Cardiac septum (tissue), 1 donor: Measurements from ENCODE around the gene CDC42EP1. TPM values are rescaled to one million over a fixed set of nuclear protein-coding genes. Genes with fewer than 3 reads are reported as not detected.
"Not testable (repeated sequence)": the region's sequence is repeated elsewhere in the genome, so short reads cannot be mapped to it uniquely, and the experiment has no call there.

Experiments used
- DNase-seq: peaks from one replicate; pipeline ENCODE4 v3.0.0-alpha.2; 2020; ENCODE audit warnings: low spot score
- intact Hi-C: fragments of 100-400 bp; cut with DNase I; formaldehyde crosslinking; loops from one replicate; pipeline ENCODE4 v1.14.0; 2022
- total RNA-seq: library from RNA; stranded (reverse); fragmentation: NEBNext Ultra II Directional; extraction: Animal tissue kit (Norgen Biotek cat#: 25700); gene quantifications from one replicate; pipeline ENCODE4 v1.2.1, GENCODE V29; 2021
- donor health status: DM: no; HTN: no; CAD: no.

Gene CDC42EP1
- total RNA-seq, 1 donor from 2014 or later = 18.8 TPM

GRCh38 chr22:37569921-37570660 lies 9.8 kb downstream of the CDC42EP1 start:
- no peak for DNase-seq
- intact Hi-C loops = no loop called here

- no peak for DNase-seq
- intact Hi-C loops = no loop called here
These were observed 10.3 kb downstream of the CDC42EP1 start for GRCh38 chr22:37570661-37570976.

- intact Hi-C loops = no loop called here
- DNase-seq = no peak
These were observed 11.1 kb downstream of the CDC42EP1 start for GRCh38 chr22:37571258-37571991.

GRCh38 chr22:37571992-37572373 lies 11.7 kb downstream of the CDC42EP1 start:
- DNase-seq = no peak
- intact Hi-C loops = no loop called here

GRCh38 chr22:37575490-37576003 lies 15.3 kb downstream of the CDC42EP1 start:
- intact Hi-C loops = no loop called here
- DNase-seq = no peak

- intact Hi-C loops = no loop called here
- no peak for DNase-seq
These were observed 17.7 kb downstream of the CDC42EP1 start for GRCh38 chr22:37578002-37578401.

- intact Hi-C loops = loop anchor here (10.0 kb wide), 1 partner anchor 257 kb away; no protein-coding TSS in a partner anchor
- DNase-seq = no peak
These were observed 21.2 kb downstream of the CDC42EP1 start for GRCh38 chr22:37581504-37581903.

- no peak for DNase-seq
- intact Hi-C loops = loop anchor here (10.0 kb wide), 1 partner anchor 258 kb away; no protein-coding TSS in a partner anchor
These were observed 22.2 kb downstream of the CDC42EP1 start for GRCh38 chr22:37582526-37582925.

GRCh38 chr22:37588546-37589215 lies 28.4 kb downstream of the CDC42EP1 start:
- DNase-seq = no peak
- intact Hi-C loops = loop anchor here (10.0 kb wide), 1 partner anchor 264 kb away; no protein-coding TSS in a partner anchor

- DNase-seq = no peak
- intact Hi-C loops = loop anchor here (10.0 kb wide), 1 partner anchor 265 kb away; no protein-coding TSS in a partner anchor
These were observed 29.4 kb downstream of the CDC42EP1 start for GRCh38 chr22:37589636-37590035.

- intact Hi-C loops, DNase-seq: not testable (repeated sequence)
These were observed 30.8 kb downstream of the CDC42EP1 start for GRCh38 chr22:37591081-37591480.

GRCh38 chr22:37591823-37592404 lies 31.6 kb downstream of the CDC42EP1 start:
- no peak for DNase-seq
- intact Hi-C loops = loop anchor here (1.0 kb wide), 1 partner anchor 54 kb away; no protein-coding TSS in a partner anchor

GRCh38 chr22:37594237-37594636 lies 34.0 kb downstream of the CDC42EP1 start:
- intact Hi-C loops = no loop called here
- DNase-seq = no peak

GRCh38 chr22:37599153-37599552 lies 38.9 kb downstream of the CDC42EP1 start:
- no peak for DNase-seq
- intact Hi-C loops = no loop called here

- no peak for DNase-seq
- intact Hi-C loops = no loop called here
These were observed 40.9 kb downstream of the CDC42EP1 start for GRCh38 chr22:37601203-37601539.

GRCh38 chr22:37601540-37602442 lies 41.5 kb downstream of the CDC42EP1 start:
- intact Hi-C loops = no loop called here
- no peak for DNase-seq

GRCh38 chr22:37602546-37603277 lies 42.4 kb downstream of the CDC42EP1 start:
- DNase-seq, intact Hi-C loops: not testable (repeated sequence)

GRCh38 chr22:37604074-37604473 lies 43.8 kb downstream of the CDC42EP1 start:
- DNase-seq = no peak
- intact Hi-C loops = no loop called here
